ENCODE measurements around the gene SAMD4B. TPM values are rescaled to one million over a fixed set of nuclear protein-coding genes. Genes with fewer than 3 reads are reported as not detected.

Gene SAMD4B
- total and polyA plus RNA-seq, 9 donors: 59.0 to 139 (median 110) TPM

DNA sequence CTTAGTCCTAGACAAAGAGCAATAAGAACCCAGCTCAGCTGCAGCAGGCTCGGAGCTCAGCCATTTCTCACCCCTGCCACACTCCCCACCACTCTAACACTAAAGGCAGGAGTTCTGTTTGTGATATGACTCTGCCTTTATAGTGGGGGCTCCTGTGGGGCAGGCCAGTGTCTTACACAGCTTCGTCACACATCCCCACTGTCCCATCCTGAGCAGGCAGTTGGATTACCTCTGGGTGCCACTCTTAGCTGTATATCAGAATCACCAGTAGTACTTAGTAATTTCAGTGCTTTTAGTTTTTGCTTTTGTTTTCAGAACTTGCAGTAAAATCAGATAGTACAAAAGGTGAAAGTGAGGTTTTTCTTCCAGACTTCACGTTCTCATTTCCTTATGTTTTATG lies 16.8 kb downstream of the SAMD4B start:
- Histone ChIP-seq H3K27ac (no peak overlapping the region), H3K4me1 (ENCODE audit: insufficient read depth) (peaks cover 4% of the 10 kb centered on the region), H3K27me3 (no peaks in the 10 kb centered on the region), H3K4me3 (no peak overlapping the region), H3K9me3 (no peaks in the 10 kb centered on the region), H3K36me3 (no peaks in the 10 kb centered on the region)
- no peak for TF ChIP-seq EP300 (IDR thresholded peaks at IDR 0.05)
- TF ChIP-seq, protein P1, sequence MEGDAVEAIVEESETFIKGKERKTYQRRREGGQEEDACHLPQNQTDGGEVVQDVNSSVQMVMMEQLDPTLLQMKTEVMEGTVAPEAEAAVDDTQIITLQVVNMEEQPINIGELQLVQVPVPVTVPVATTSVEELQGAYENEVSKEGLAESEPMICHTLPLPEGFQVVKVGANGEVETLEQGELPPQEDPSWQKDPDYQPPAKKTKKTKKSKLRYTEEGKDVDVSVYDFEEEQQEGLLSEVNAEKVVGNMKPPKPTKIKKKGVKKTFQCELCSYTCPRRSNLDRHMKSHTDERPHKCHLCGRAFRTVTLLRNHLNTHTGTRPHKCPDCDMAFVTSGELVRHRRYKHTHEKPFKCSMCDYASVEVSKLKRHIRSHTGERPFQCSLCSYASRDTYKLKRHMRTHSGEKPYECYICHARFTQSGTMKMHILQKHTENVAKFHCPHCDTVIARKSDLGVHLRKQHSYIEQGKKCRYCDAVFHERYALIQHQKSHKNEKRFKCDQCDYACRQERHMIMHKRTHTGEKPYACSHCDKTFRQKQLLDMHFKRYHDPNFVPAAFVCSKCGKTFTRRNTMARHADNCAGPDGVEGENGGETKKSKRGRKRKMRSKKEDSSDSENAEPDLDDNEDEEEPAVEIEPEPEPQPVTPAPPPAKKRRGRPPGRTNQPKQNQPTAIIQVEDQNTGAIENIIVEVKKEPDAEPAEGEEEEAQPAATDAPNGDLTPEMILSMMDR (IDR thresholded peaks at IDR 0.05): no peak
- no peak for TF ChIP-seq POLR2A (IDR thresholded peaks at IDR 0.05)
- no peak for DNase-seq
- intact Hi-C loops (cut with DNase I): no loop called here
- WGBS, 3 donors: 84 to 92% (median 88%) methylated on average over 3 of the region's 3 CpGs

DNA sequence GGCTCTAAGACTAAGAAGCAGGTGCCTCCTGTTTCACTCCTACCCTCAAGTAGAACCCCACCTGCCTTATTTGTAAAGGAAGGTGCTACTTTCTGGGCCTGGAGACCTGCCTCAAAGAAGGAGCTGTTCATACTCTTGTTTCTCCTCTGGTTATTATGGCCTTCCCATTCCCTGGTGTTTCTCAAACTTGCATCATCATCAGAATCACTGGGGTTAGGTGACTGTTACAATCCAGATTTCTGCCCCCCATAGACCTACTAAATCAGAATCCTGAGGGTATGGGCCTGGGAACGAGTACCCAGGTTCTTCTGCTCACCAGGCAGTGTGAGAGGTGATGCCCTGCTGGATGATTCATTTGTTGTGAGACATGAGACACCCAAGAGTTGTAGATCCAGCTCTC lies 18.4 kb downstream of the SAMD4B start:
- no peaks in the 10 kb centered on the region for H3K27me3 ChIP-seq
- H3K27ac ChIP-seq: no peak overlapping the region
- no peaks in the 10 kb centered on the region for H3K36me3 ChIP-seq
- no peak overlapping the region for H3K4me3 ChIP-seq
- no peaks in the 10 kb centered on the region for H3K9me3 ChIP-seq
- TF ChIP-seq, protein P1 (IDR thresholded peaks at IDR 0.05): no peak
- TF ChIP-seq EP300 (IDR thresholded peaks at IDR 0.05) (no peak), POLR2A (IDR thresholded peaks at IDR 0.05) (no peak)
- 89 to 95% (median 94%) methylated on average over 1 of the region's 1 CpG for WGBS, 3 donors
- intact Hi-C loops (cut with DNase I): no loop called here
- DNase-seq: no peak
- H3K4me1 ChIP-seq (ENCODE audit: insufficient read depth): peaks cover 5% of the 10 kb centered on the region

DNA sequence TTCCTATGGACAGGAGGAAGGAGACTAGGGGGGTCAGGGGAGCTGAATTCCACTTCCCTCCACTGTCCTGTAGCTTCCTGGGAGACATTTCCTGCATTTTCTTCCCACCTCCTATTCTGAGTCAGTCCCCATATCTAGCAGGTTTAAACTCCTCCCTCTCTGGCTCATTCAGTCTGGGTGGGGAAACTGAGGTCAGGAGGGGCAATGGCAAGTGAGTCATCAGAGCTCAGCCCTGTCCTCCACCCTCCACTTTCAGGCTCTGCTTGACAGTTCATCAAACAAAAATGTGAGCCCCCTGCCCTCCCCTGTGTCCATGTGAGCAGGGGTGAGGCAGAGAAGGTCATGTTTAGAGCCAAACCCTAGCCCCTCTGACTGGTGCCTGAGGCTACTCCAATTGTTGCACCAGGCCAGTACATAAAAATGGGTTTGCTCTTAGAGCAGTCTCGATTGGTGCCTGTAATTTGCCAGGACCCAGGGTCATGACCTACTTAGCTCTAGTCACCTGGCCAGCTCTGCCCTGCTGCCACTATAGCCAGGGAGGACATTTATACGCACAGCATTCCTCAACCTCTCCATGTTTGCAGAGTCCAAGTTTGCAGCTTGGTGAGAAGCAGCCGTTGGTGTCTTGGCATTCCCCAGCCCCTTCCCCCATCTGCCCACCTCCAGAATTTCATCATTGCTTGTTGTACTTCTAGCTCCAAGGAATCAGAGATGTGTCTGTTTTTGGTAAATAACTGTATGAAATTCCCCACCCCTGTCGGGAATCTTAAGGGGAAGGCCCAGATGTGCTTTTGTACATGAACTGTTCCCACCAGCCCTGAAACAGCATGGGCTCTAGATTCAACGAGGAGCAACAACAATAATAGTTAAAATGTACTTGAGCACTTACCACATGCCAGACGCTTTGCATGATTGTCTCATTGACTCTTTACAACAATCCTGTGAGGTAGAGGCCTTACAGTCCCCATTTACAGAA lies 20.7 kb downstream of the SAMD4B start:
- 31 to 35% (median 33%) methylated on average over 6 of the region's 6 CpGs for WGBS, 3 donors
- H3K27ac ChIP-seq: no peak overlapping the region
- H3K27me3 ChIP-seq: no peaks in the 10 kb centered on the region
- no peaks in the 10 kb centered on the region for H3K9me3 ChIP-seq
- no peaks in the 10 kb centered on the region for H3K36me3 ChIP-seq
- TF ChIP-seq POLR2A (IDR thresholded peaks at IDR 0.05) (no peak), EP300 (IDR thresholded peaks at IDR 0.05) (no peak)
- TF ChIP-seq, protein P1 (IDR thresholded peaks at IDR 0.05): no peak
- no peak overlapping the region for H3K4me3 ChIP-seq
- peak in 2 of 5 donors; percentile 58 to 75 for DNase-seq
- peaks cover 5% of the 10 kb centered on the region for H3K4me1 ChIP-seq (ENCODE audit: insufficient read depth)
- intact Hi-C loops (cut with DNase I): no loop called here

DNA sequence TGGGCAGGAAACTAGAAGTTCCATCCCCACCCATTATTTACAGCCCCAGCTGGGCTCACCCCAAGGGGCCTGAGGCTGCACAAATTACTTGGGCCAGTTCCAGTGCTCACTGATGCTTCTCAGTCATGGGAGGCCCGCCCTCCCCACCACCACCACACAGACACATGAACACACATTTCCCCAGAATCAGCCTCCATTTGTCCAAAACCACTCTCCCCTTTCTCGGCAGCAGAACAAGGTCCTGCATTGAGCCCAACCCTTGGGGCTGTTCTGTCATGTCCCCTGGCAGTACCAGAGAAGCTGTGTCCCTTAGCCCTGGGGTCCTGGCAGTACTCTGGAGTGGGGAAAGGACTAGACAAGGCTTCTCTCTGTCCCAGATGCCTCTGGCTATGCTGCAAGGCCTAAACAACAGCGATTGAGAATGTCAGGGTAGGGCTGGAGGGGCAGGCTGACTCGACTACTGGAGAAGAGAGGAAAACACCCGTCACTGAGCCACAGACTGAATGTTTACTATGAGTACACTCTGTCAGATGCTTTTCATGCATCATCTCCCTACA lies 21.8 kb downstream of the SAMD4B start:
- intact Hi-C loops (cut with DNase I): no loop called here
- TF ChIP-seq, protein P1 (IDR thresholded peaks at IDR 0.05): no peak
- TF ChIP-seq EP300 (IDR thresholded peaks at IDR 0.05) (no peak), POLR2A (IDR thresholded peaks at IDR 0.05) (no peak)
- Histone ChIP-seq H3K27me3 (no peaks in the 10 kb centered on the region), H3K4me3 (no peak overlapping the region), H3K9me3 (no peaks in the 10 kb centered on the region), H3K27ac (peak overlapping the region in 1 of 2 donors; percentile 22), H3K36me3 (no peaks in the 10 kb centered on the region), H3K4me1 (ENCODE audit: insufficient read depth) (peaks cover 5% of the 10 kb centered on the region)
- WGBS, 3 donors: 45 to 70% (median 68%) methylated on average over 5 of the region's 5 CpGs
- DNase-seq: no peak
